ENCODE measurements around the gene AIMP1. TPM values are rescaled to one million over a fixed set of nuclear protein-coding genes. Genes with fewer than 3 reads are reported as not detected.

AIMP1 gene
- total RNA-seq, 1 experiment from 2014 or later, result 103 TPM

DNA sequence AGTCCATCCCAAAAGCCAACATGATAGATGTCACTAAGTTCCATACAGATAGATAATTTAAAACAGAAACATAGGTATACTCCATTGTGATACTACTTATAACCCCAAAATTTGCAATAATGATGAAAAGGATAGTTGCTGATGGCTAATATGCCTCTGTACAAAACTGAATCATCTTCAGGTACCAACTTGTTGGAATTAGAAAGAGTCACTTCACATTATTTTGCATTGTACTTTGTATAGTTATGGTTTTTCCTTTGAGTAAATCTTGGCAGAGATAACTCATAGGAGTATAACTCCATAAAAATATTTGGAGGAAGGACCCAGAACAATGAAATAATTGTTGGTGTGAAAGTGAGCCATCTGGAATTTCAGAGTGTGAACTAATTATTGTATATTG lies 34.7 kb downstream of the AIMP1 start:
- no TSS peak for BruUV-seq (replicated peaks)
- DNase-seq (ENCODE audit: unreplicated experiment), result no peak
- TF ChIP-seq, protein P1, sequence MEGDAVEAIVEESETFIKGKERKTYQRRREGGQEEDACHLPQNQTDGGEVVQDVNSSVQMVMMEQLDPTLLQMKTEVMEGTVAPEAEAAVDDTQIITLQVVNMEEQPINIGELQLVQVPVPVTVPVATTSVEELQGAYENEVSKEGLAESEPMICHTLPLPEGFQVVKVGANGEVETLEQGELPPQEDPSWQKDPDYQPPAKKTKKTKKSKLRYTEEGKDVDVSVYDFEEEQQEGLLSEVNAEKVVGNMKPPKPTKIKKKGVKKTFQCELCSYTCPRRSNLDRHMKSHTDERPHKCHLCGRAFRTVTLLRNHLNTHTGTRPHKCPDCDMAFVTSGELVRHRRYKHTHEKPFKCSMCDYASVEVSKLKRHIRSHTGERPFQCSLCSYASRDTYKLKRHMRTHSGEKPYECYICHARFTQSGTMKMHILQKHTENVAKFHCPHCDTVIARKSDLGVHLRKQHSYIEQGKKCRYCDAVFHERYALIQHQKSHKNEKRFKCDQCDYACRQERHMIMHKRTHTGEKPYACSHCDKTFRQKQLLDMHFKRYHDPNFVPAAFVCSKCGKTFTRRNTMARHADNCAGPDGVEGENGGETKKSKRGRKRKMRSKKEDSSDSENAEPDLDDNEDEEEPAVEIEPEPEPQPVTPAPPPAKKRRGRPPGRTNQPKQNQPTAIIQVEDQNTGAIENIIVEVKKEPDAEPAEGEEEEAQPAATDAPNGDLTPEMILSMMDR (IDR thresholded peaks at IDR 0.05; ENCODE audit: unreplicated experiment), result no peak
- intact Hi-C loops (cut with micrococcal nuclease), result no loop called here
- no peaks in the 10 kb centered on the region for H3K27me3 Mint-ChIP-seq (ENCODE audit: insufficient read depth, unreplicated experiment)
- ChIA-PET CTCF (interaction anchor here (0.7 to 1.1 kb wide), 2 partner anchors 12 to 31 kb away, joined by 3 read pairs; no protein-coding TSS in a partner anchor), POLR2A (interaction anchor here (0.9 kb wide), 1 partner anchor 13 kb away, joined by 3 read pairs; no protein-coding TSS in a partner anchor)
- H3K27ac Mint-ChIP-seq (ENCODE audit: low read depth, unreplicated experiment), result no peak overlapping the region
- peaks cover 51% of the 10 kb centered on the region for H3K36me3 Mint-ChIP-seq (ENCODE audit: insufficient read depth, unreplicated experiment)
- H3K4me1 Mint-ChIP-seq (ENCODE audit: insufficient read depth, unreplicated experiment), result no peaks in the 10 kb centered on the region
- H3K9me3 Mint-ChIP-seq (ENCODE audit: unreplicated experiment), result no peaks in the 10 kb centered on the region
- no peak overlapping the region for H3K4me3 Mint-ChIP-seq (ENCODE audit: unreplicated experiment)

GRCh38 chr4:106353786-106354185 lies 37.4 kb downstream of the AIMP1 start:
- Mint-ChIP-seq H3K4me3 (ENCODE audit: unreplicated experiment) (no peak overlapping the region), H3K27me3 (ENCODE audit: insufficient read depth, unreplicated experiment) (no peaks in the 10 kb centered on the region), H3K36me3 (ENCODE audit: insufficient read depth, unreplicated experiment) (peaks cover 29% of the 10 kb centered on the region), H3K9me3 (ENCODE audit: unreplicated experiment) (no peaks in the 10 kb centered on the region), H3K4me1 (ENCODE audit: insufficient read depth, unreplicated experiment) (no peaks in the 10 kb centered on the region), H3K27ac (ENCODE audit: low read depth, unreplicated experiment) (no peak overlapping the region)
- no TSS peak for BruUV-seq (replicated peaks)
- intact Hi-C loops (cut with micrococcal nuclease), result no loop called here
- ChIA-PET POLR2A (interaction anchor here (0.6 to 0.7 kb wide), 2 partner anchors 11 to 1357 kb away, joined by 3 to 4 read pairs; no protein-coding TSS in a partner anchor), CTCF (interaction anchor here (1.6 kb wide), 1 partner anchor 456 kb away, joined by 3 read pairs; no protein-coding TSS in a partner anchor)
- no peak for DNase-seq (ENCODE audit: unreplicated experiment)
- TF ChIP-seq, protein P1 (IDR thresholded peaks at IDR 0.05; ENCODE audit: unreplicated experiment), result no peak

- CTCF ChIA-PET, result no interaction called here
These were observed 38.8 kb downstream of the AIMP1 start for GRCh38 chr4:106355193-106355592.

GRCh38 chr4:106358899-106359298 lies 42.5 kb downstream of the AIMP1 start:
- TF ChIP-seq, protein P1 (IDR thresholded peaks at IDR 0.05; ENCODE audit: unreplicated experiment), result no peak
- Mint-ChIP-seq H3K36me3 (ENCODE audit: insufficient read depth, unreplicated experiment) (no peaks in the 10 kb centered on the region), H3K27me3 (ENCODE audit: insufficient read depth, unreplicated experiment) (no peaks in the 10 kb centered on the region), H3K4me3 (ENCODE audit: unreplicated experiment) (no peak overlapping the region), H3K4me1 (ENCODE audit: insufficient read depth, unreplicated experiment) (no peaks in the 10 kb centered on the region), H3K9me3 (ENCODE audit: unreplicated experiment) (no peaks in the 10 kb centered on the region), H3K27ac (ENCODE audit: low read depth, unreplicated experiment) (no peak overlapping the region)
- no peak for DNase-seq (ENCODE audit: unreplicated experiment)
- BruUV-seq (replicated peaks), result no TSS peak
- POLR2A ChIA-PET, result no interaction called here
- intact Hi-C loops (cut with micrococcal nuclease), result no loop called here
- CTCF ChIA-PET, result interaction anchor here (0.8 to 1.2 kb wide), 3 partner anchors 12 to 450 kb away, joined by 3 to 4 read pairs (median 4); no protein-coding TSS in a partner anchor

More at GRCh38 chr4:106355193-106355592, 38.8 kb downstream of the AIMP1 start:
- TF ChIP-seq, protein P1 (IDR thresholded peaks at IDR 0.05; ENCODE audit: unreplicated experiment), result no peak
- POLR2A ChIA-PET, result no interaction called here
- DNase-seq (ENCODE audit: unreplicated experiment), result no peak
- Mint-ChIP-seq H3K27ac (ENCODE audit: low read depth, unreplicated experiment) (no peak overlapping the region), H3K9me3 (ENCODE audit: unreplicated experiment) (no peaks in the 10 kb centered on the region), H3K4me1 (ENCODE audit: insufficient read depth, unreplicated experiment) (no peaks in the 10 kb centered on the region), H3K27me3 (ENCODE audit: insufficient read depth, unreplicated experiment) (no peaks in the 10 kb centered on the region), H3K4me3 (ENCODE audit: unreplicated experiment) (no peak overlapping the region), H3K36me3 (ENCODE audit: insufficient read depth, unreplicated experiment) (peaks cover 19% of the 10 kb centered on the region)
- BruUV-seq (replicated peaks), result no TSS peak
- intact Hi-C loops (cut with micrococcal nuclease), result no loop called here

Data from MCF 10A (cell line).